Activated T-helper 1 cell treated with Interleukin-2 at 50 U/mL for 16 hours (primary cell): ENCODE measurements around the gene HOMER3.
"Not testable (repeated sequence)": the region's sequence is repeated elsewhere in the genome, so short reads cannot be mapped to it uniquely, and the experiment has no call there.

Experiments
- DNase-seq: peaks from one replicate; pipeline ENCODE4 v3.0.0-alpha.2; 2020; ENCODE audit warnings: low read depth

The HOMER3 gene

DNA sequence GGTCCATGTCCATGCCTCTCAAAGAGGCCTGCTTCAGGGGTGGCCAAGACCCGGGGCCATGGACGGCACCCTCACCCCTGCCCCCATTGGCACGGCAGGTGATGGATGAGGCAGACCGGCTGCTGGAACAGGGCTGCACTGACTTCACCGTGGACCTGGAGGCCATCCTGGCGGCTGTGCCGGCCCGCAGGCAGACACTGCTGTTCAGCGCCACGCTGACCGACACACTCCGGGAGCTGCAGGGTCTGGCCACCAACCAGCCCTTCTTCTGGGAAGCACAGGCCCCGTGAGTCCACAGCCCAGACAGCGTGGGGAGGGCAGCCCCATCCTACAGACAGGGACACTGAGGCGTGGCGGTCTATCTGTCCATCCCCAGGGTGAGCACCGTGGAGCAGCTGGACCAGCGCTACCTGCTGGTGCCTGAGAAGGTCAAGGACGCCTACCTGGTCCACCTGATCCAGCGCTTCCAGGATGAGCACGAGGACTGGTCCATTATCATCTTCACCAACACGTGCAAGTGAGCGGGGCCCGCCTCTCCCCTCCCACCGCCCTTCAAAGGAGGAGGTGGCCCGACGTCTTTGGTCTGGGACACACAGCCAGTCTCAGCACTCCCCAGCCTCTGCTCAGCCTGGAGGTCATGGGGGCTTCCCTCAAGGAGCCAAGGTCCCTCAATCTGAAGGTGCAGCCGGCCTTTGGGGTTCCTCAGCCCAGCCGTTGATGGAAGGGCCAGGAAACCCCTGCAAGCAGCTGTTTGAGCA, 18.6 kb downstream of the HOMER3 start:
- no peak for DNase-seq

DNA sequence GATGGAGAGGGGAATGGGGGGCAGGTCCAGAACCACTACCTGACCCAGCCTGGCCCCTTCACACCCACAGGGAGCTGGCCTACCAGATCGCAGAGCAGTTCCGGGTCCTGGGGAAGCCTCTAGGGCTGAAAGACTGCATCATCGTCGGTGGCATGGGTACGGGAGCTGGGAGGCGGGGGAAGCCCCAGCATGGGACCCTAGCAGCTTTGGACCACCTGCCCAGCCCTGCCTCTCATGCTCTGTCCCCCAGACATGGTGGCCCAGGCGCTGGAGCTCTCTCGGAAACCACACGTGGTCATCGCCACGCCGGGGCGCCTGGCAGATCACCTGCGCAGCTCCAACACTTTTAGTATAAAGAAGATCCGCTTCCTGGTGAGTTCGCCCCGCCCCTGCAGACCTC, 19.4 kb downstream of the HOMER3 start:
- DNase-seq, result no peak

DNA sequence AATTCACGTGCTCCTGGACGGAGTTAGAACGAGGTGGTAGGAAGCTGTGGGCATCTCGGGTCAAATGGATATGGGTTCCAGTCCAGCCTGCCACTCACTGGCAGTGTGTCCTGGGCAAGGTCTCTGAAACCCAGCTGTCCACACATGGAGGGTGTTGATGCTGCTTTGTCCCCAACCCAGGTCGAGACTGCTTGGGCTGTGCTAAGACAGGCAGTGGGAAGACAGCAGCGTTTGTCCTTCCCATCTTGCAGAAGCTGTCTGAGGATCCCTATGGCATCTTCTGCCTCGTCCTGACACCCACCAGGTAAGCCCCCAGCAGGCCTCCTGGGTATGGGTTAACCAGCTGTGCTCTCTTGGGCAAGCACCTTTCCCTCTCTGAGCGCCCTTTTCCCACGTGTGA, 20.6 kb downstream of the HOMER3 start:
- no peak for DNase-seq

DNA sequence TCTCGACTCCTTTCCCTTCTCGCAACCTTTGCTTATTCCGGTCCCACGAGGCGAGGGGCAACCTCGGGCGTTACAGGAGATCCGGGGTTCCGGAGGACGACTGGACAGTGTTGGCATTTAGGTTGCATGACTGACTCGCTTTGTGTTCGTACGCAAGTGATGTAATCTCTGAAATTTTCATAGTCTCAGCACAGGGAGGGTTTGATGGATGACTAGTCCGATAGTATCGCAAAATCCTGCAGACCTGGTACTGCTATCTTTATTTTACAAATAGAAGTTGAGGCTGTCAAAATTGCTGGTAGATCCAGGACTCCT, 21.2 kb downstream of the HOMER3 start:
- no peak for DNase-seq

DNA sequence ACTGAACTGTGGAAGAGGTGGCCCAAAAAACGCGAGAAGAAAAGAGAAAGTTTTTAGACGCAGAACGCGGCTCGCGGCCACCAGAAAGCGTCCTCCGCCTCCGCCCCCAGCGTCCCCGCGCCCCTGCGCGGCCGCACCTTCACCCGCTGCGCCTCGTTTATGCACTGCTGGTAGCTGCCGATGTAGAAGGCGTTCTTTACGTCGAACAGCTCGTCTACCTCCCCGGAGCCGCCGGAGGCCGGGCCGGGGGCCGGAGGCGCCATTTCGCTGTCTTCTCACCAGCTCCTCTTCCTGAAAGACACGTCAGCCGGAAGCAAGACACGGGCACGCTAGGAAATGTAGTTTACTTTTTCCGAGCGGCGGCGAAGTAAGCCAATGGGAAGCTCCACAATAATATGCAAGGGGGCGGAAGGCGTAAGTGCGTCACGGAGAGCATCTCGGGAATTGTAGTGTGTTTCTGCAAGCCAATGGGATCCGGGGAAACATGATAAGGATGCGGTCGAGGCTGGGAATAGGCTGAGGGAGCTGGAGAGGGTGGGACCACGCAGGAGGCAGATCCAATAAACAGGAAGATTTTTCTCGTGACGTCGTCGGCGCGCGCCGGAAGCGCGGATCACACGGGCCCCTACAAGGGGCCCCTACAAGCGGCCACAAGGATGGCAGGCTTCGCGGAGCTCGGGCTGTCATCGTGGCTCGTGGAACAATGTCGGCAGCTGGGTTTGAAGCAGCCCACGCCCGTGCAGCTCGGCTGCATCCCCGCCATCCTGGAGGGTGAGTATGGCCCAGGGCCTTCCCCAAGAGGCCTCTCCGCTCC, 21.7 kb downstream of the HOMER3 start, which contains the start of the genes COPE and DDX49:
COPE (minus strand) TSS at position 302 of the 814 bp plus-strand sequence; CDS start at position 263, 39 bp downstream.
DDX49 (plus strand) TSS at position 630 of the 814 bp plus-strand sequence; CDS start at position 657, 27 bp downstream.
- DNase-seq, result peak; percentile 96

DNA sequence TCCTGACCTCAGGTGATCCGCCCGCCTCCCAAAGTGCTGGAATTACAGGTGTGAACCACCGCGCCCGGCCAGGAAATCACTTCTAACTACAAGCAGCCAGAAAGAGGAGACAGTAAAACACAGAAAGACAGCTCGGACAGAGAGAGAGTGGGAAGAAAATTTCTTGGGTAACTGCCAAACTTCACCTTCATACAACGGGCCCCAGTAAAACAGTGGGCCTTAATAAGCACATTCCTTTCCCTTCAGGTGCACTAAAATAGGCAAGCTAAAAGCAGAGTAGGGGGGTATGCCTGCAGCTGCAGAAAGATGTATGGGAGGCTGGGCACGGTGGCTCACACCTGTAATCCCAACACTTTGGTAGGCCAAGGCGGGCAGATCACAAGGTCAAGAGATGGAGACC, 23.4 kb downstream of the HOMER3 start:
- DNase-seq, result not testable (repeated sequence)

DNA sequence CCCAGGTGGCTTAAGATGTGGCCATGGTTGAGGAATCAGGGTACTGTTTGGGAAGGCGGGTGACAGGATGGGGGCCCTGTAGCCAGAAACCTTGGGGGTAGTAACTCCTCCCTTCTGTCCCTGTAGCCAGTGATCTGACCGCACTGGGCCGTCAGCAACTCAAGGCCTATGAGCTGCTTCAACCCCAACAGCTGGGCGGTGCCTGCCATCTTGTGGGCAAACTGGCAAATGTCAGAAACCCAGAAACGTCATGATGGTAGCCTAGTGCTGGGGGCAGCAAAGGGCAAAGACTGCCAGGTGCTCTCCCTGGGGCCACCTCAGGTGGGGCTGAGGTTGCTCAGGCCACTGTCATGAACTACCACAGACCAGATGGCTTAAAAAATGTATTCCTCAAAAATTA, 25.4 kb downstream of the HOMER3 start:
- DNase-seq, result no peak

DNA sequence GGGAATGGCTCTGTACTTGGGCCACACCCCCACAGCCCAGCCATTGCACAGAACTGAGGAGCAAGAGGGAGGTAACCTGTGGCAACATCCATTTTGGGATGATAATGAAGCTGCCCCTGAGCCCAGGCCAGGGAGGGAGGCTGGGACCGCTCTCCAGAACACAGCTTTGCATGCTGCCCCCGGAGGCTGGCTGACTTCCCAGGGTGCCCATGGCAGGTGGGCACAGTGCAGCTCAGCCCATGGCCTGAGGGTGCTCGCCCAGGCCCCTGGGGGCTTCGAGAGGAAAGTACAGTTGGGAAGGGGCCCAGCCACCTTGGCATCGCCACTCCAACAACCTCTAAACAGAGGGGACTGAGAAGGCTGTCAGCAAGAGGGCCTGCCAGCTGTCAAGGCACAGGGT, 27.6 kb downstream of the HOMER3 start:
- no peak for DNase-seq

DNA sequence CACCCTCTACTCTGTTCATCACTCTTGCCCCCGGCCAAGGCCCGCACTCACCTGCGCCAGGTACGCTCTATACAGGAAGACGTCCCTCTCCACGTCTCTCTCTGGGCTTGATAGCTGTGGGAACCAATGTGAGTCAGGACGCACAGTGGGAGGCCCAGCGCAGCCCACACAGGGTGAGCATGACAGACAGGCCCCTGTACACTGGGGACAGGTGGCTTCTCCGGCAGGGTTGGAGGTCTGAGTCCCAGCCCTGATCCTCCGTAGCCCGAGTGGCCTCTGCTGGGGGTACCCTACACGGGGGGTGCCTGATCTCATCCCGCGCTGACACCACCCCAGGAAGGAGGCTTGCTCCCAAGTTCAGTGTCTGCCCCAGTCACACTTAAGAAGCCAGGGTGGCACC, 28.1 kb downstream of the HOMER3 start:
- DNase-seq, result no peak

DNA sequence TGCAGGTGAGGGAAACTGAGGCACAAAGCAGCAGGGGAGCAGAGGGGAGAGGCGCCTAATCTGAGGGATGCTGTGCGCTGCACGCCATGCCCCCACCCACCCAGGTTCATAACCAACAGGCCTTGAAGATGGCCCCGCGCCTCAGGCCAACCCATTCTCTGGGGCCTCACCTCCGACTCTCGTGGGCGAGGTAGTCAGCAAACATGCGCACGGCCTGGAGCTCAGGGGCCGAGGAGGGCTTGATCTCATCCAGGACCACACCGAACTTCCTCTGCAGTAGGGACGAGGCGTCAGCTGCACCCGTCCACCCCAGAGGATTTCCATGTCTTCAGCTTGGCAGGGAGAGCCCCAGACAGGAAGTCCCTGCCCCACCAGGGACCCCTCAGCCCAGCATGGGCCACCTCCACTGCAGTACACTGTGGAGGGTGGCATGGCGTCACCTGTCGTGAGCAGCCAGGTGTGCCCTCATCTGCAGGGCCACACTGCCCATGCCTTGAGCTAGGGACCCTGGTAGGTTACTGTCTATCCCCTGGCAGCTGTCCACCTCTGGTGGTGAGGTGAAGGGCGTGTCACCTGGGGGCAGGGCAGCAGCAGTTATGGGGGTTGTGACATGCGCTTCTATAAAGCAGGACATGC, 30.1 kb downstream of the HOMER3 start:
- DNase-seq, result no peak

DNA sequence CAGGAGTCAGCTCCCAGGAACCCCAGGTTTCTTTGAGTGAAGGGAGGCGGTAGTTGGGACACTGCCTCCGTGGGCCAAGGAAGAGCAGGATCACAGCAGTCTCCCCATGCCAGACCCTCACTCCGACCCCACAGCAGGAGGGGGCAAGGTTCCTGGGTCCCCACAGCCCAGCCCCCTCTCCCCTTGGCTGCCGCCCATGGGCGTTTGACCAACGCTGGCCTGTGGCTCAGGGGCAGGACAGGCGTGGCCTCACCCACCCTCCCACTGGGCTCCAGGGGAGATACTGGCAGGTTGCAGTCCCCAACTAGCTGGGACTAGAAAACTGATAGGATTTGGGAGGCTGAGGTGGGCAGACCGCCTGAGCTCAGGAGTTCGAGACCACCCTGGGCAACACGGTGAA, 31.0 kb downstream of the HOMER3 start:
- DNase-seq, result no peak

DNA sequence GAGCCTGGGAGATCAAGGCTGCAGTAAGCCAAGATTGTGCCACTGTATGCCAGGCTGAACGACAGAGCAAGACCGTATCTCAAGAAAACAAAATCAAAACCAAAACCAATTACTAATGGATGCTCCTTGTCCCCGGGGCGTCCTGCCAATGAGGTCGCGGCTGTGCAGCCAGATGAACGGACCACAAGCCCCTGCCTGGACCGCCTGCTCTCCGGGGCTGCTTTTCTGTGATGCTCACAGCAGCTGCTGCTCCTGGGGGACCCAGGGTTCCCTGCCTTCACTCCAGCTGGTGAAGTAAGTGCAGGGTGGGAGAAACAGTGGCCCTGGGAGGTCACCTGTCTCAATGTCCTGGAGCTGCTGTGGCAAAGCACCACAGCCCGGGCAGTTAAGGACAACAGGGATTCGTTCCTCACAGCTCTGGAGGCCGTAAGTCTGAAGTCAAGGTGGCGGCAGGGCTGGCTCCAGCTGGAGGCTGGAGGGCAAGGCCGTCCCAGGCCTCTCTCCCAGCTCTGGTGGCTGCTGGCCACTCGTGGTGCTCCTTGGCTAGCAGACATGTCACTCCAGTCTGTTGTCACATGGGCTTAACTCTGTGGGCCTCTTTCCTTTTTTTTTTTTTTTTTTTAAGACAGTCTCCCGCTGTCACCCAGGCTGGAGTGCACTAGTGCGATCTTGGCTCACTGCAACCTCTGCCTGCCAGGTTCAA, 31.9 kb downstream of the HOMER3 start:
- DNase-seq, result no peak

DNA sequence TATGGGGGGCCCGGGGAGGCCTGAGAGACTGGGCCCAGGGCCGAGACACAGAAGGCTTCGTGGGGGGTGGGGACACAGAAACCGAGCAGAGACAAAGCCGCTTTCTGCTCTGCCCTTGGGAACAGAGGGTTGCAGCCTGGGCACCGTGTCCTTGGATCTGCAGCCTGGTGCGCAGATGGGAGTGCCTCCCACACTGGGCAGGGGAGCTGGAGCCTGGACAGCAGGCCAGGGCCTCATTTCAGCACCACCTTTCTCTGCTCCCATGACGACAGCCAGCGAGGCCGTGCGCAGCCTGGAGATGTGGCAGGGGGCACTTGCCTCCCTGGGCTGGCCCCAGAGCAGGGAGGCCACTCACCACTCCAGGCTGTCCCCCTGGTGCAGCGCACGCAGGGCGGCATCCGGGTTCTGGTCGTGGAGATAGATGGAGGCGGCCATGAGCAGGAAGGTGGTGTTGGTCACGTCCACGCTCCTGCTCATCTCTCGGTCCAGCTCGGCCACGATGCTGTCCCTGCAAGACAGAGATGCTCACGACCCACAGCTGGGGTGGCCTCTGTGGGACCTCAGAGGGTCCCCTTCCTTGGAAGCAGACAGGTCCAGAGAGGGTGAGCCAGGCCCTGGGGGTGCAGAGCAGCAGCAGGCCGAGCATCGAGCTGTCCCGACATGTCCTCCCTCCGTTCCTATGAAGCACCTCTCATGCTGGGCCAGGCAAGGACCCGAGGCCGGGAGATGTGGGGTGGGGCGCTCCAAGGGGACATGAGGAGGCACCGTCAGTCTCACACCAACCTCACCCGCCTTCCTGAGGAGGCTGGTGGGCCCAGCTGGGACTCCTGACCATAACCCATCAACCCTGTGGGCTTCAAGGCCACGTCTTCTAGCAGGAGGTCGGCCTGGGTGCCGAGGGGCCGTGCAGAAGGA, 34.2 kb downstream of the HOMER3 start:
- no peak for DNase-seq

DNA sequence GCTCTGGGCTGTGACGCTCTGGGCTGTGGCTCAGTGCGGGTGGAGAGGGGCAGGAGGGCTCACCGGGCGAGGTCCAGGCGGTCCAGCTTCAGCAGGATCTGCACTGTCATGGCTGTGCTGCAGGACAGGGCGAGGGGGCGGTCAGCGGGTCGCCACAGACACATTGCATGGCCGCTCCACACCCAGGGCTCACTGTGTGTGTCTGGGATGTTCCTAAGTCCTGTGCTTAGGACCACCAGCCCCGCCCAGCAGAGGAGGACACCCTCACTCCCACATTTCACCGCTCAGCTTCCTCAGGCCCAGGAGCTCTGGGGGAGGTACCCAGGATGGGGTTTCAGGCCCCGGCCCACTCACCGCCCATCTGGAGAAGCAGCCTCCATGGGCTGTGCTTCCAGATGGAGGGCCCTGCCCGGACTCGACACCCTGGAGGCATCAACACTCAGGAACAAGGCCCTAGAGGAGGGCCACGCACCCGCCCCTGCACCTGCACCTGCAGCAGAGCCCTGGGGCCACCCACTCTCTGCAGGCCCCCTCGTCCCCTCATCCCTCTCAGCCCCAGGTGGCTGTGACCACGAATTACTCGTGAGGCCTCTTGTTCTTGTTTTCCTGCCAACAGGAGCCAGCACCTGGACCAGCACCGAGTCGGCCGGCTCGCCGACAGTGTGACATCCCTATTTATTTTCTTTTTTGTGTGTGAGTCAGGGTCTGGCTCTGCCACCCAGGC, 35.3 kb downstream of the HOMER3 start:
- DNase-seq, result no peak

DNA sequence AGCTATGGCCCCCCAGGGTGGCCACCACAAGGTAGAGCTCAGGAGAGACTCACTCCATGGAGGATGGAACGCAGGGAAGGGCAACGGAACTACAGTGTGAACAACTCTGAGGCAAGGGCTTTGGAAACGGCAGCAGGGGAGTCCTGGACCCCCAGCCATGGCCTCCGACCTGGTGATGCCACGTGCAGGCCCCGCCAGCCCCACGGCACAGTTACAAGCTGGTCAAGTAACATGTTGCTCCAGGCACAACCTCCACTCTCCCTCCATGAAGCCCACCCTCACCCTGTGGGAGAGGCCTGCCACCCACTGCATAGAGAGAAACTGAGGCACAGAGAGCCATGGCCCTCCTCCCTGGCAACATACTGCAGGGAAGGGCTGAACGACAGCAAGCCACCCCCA, 36.0 kb downstream of the HOMER3 start:
- no peak for DNase-seq

DNA sequence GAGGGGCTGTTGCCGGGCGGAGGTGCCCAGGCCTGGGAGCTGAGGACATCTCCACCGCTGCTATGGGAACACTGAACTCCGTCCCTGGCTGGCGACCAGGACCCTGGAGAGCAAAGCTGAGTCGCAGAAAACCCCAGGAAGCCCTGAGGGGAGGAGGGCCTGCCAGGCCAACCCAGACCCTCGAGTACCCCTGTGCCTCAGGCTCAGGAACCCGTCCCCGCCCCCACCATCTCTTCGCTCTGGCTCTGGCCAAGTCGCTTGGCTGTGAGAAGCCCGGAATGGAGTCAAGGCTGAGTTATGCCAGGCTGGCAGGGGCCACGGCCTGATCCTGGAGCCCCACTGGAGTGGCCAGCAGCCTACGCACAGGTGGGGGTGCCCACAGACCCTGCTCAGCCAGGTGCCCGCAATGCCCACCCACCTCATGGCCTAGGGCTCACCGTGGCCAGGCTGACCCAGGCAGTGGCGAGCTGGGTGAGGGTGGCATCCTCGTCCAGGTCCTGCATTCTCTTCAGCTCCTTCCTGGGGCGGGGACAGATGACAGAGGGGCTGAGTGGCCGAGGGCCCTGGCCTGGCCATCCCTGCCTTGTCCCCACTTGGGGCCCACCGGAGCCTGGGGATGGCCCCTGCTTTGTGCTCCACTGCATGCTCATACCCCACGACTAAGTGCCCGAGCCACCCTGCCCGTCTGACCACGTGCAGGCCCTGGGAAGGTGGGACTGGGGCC, 36.5 kb downstream of the HOMER3 start:
- no peak for DNase-seq

DNA sequence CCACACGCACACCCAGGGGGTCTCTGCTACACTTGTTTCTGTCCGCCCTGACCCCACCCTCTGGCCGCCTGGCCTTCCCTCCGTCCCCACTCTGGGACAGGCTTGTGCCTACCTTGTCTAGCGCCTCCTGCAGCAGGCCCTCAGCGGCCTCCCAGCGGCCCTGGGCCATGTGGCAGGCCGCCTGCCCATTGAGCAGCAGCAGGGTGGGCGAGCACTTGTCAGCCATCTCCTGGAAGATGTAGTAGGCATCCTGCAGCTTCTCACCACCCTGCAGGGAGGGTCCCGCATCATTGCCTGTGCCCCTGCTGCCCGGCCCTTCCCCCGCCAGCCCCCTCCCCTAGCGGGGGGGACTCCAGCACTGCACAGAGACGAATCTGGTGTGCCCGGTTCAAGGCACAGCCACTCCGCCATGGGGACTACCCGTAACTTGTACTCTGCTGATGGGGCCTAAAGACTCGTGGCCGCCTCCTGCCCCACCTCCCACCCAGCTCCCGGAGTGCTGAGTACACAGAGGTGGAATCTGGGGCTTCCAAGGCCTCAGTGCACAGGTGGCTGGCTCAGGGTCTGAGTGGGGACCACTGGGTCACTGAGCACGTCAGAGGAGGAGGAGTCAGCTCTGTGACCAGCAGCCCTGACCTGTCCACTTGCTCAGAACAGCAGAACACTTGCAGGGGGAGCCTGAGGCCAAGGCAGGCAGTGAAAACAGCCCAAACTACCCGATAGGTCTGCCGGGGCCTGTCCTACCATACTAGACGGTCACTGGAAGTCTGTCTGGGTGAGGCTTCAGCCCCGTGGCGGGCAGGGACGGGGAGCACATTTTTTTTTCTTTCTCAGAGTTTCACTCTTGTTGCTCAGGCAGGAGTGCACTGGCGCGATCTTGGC, 37.6 kb downstream of the HOMER3 start:
- DNase-seq, result no peak

DNA sequence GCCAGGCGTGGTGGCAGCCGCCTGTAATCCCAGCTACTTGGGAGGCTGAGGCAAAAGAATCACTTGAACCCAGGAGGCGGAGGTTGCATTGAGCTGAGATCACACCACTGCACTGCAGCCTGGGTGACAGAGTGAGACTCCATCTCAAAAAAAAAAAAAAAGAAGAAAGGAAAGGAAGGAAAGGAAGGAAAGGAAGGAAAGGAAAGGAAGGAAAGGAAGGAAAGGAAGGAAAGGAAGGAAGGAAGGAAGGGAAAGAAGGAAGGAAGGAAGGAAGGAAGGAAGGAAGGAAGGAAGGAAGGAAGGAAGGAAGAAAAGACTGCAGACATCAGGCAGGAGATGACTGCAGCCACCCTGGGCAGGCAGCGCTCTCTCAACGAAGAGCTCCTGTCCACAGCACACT, 38.5 kb downstream of the HOMER3 start:
- not testable (repeated sequence) for DNase-seq

DNA sequence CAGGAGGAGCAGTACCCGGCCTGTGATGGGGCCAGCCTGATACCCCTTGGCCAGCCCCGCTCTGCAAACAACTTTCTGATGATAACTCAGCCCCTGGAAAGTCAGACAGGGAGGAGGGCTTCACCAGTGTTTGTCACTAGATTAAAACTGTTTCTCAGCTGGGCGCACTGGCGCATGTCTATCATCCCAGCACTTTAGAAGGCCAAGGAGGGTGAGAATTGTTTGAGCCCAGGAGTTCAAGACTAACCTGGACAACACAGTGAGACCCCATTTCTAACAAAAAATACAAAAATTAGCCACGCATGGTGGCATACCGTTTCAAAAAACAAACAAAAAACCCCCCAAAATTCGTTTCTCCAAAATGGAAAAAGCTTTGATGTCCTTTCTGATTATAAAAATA, 39.5 kb downstream of the HOMER3 start:
- DNase-seq, result no peak
